HG03066 (cell line): Measurements from ENCODE around the gene SART1.

Experiments used
- ATAC-seq: cut with Tn5 transposase; IDR thresholded peaks from one replicate; pipeline ENCODE4 v1.9.1; 2021; ENCODE audit warnings: low read depth; ENCODE audit not compliant: unreplicated experiment

SART1 gene

DNA sequence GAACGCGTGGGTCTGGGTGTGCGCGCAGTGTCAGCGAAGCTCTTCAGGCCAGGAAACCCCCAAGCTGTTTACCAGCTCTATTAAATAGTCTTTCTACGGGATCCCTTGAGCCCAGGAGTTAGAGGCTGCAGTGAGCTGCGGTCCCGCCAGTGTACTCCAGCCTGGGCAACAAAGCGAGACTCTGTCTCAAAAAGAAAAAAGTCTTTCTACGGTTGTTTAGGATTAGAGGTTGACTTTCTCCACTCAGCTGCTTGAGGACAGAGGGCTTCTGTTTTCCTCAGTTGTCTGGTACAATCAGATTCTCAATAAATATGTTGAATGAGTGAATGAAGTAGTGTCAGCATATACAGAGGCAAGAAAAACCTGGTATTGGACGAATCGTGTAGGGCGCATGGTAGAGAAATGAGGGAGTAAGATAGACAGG is 619 bp downstream of the SART1 start:
- no peak for ATAC-seq

- no peak for ATAC-seq
Observed at GRCh38 chr11:65964906-65965305, 3.4 kb downstream of the SART1 start.

DNA sequence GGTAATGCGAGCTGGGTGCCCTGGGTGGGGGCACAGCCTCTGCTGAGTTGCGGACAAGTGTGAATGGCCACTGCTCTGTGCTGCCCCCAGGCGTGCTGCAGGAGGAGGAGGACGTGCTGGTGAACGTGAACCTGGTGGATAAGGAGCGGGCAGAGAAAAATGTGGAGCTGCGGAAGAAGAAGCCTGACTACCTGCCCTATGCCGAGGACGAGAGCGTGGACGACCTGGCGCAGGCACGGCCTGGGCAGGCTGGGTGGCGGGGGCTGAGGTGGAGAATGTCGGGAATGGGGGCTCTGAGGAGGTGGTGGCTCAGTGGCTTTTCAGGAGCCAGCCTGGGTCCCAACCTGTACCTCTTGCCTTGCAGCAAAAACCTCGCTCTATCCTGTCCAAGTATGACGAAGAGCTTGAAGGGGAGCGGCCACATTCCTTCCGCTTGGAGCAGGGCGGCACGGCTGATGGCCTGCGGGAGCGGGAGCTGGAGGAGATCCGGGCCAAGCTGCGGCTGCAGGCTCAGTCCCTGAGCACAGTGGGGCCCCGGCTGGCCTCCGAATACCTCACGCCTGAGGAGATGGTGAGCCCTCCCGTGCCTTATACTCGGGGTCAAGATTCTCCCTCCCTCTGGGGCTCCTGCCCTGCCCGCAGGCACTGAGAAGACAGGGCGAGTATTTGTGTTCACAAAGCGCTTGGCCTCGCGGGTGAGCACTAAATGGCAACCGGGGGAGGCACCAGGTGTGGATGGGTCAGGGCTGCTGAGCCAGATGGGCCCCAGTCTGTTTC is 4.6 kb downstream of the SART1 start:
- no peak for ATAC-seq

GRCh38 chr11:65967329-65967934 is 5.9 kb downstream of the SART1 start:
- no peak for ATAC-seq

- no peak for ATAC-seq
Observed at GRCh38 chr11:65968600-65969482, 7.3 kb downstream of the SART1 start.

DNA sequence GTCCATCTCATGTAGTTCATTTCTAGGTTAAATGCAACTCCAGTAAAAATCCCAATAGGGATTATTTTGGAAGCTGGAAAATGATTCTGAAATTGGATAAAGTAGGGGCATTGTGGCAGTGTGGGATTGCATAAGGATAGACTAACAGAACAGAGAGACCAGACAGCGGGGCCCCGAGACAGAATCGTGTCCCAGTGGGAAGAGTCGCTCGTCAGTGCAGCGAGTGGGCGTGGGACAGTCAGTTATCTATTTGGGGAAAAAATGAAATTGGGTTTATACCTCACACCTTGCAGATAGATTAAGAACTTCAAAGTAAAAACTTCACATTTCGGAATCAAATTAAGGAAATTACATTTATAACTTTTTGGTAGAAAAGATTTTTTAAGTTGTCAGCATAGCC is 10.6 kb downstream of the SART1 start:
- ATAC-seq = no peak

DNA sequence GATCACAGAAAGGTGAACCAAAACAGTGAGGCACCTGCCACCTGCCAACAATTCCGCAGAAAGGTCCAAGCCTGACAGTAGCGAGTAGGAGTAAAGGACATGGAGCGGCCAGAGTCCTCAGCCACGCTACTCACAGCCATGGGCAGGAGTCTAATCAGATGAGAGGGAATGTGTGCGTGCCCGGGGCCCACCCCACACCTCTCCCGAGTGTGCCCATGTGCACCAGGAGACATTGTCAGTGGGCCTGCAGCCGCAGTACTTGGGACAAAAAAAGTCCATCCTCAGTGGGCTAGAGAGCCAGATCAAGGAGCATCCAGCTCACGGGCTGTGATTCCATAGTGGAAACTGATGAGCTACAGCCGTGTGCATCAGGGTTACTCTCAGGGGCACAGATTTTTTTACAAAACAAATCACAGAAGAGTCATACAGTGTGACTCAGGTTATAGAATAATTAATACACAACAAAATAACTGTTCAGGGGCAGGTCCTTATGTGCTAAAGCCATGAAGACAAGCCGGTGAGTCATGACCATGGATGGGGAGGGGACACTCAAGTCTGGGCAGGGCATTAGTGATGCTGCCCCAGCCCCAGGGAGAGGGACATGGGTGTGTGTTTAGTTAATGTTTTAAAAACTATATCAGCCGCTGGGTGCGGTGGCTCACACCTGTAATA is 12.0 kb downstream of the SART1 start:
- no peak for ATAC-seq

DNA sequence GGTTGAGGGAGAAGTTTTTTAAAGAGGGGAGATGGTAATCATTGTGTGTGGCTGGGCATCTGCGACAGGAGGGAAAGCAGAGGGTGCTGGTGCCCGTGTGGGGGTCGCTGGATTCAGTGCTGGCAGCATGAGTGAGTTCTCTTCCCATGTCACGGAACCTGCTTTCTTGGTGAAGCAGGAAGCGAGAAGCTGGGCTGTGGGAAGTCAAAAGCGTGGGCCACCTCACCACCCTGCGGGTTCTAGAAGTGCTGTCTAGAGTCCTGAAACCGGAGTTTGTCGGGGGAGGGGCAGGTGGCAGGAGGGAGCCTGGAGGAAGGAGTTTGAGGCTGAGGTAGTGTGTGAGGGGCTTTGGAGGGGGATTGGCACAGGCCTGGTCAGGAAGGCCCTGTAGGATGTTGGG is 14.2 kb downstream of the SART1 start:
- ATAC-seq = no peak

- ATAC-seq = no peak
Observed at GRCh38 chr11:65976216-65977176, 15.0 kb downstream of the SART1 start.

DNA sequence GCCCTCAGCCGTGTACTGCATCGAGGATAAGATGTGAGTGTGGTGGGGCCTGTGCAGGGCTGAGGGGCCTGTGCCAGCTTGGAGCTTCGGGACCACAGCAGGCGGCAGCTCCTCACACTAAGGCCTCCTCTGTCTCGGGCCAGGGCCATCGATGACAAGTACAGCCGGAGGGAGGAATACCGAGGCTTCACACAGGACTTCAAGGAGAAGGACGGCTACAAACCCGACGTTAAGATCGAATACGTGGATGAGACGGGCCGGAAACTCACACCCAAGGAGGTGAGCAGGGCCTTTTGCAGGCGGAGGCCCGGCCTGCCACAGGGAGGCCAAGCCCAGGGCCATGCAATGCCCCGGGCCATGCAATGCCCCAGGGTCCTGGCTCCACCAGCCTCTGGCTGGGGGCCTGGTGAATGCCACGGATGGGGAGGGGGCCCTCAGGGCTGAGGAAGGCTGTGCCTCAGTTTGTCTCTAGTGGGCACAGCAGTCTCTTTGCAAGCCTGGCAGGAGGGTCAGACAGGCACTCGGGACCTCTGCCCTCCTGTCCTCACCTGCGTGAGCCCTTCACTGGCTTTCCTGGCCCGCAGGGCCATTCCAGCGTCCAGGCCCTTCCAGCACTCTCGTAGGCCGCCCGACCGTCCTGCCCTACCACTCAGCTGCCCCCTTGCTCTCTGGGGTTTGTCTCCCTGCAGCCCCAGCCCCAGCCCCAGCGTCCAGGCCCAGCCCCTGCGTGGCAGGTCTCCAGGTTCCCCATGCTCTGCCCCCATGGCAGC is 16.3 kb downstream of the SART1 start:
- no peak for ATAC-seq

GRCh38 chr11:65978391-65979238 is 17.1 kb downstream of the SART1 start:
- no peak for ATAC-seq

DNA sequence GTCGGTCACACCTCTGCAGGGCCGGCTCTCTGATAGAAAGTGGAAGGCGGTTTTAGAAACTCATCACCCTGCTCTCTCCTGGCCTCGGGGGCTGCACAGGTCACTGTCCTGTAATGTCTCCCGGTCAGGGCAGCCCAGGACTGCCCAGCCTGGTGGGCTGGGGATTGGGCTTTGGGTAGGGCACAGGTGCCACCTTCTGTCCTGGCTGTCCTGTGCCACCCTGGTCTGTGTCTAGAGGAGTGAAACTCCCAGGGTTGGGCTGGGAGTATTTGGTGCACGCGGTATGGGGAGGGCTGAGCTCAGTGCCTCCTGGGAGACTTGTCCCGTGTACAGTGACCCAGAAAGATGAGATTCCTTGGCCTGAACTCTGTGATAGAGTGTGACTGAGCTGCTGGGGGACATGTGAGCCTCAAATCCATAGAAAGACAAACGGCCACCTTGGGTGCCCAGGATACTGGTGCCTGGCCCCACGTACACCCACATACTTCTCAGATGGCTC is 17.8 kb downstream of the SART1 start:
- ATAC-seq = no peak

GRCh38 chr11:65981101-65981740 is 19.7 kb downstream of the SART1 start:
- ATAC-seq = no peak

GRCh38 chr11:65981972-65982823 is 20.7 kb downstream of the SART1 start:
- no peak for ATAC-seq

- no peak for ATAC-seq
Observed at GRCh38 chr11:65982824-65983588, 21.5 kb downstream of the SART1 start.

GRCh38 chr11:65983589-65983987 is 22.1 kb downstream of the SART1 start:
- no peak for ATAC-seq
